ENCODE data around the gene LPP.

DNA sequence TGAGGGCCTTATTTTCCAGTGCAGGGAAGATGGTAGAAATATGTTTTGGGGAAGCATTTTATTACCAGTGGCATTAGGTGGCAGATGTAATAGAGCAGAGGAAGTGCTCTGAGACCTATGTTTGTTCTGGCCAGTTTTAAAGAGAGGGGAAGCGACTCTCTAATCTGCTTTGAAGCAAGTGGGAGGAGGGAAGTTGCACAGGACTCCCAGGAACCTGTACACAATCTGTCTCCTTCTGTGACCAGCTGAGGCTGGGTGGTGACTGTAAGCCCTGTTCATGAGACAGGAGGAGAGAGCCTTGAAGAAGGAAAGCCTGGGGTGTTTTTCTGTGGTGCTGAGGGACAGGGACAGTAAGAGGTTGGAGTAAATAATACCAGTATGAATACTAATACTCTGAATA is 60.5 kb downstream of the LPP start:
- no peak for TF ChIP-seq EZH2 (IDR thresholded peaks at IDR 0.05; ENCODE audit: insufficient read depth, low read length)
- TF ChIP-seq, protein P1, sequence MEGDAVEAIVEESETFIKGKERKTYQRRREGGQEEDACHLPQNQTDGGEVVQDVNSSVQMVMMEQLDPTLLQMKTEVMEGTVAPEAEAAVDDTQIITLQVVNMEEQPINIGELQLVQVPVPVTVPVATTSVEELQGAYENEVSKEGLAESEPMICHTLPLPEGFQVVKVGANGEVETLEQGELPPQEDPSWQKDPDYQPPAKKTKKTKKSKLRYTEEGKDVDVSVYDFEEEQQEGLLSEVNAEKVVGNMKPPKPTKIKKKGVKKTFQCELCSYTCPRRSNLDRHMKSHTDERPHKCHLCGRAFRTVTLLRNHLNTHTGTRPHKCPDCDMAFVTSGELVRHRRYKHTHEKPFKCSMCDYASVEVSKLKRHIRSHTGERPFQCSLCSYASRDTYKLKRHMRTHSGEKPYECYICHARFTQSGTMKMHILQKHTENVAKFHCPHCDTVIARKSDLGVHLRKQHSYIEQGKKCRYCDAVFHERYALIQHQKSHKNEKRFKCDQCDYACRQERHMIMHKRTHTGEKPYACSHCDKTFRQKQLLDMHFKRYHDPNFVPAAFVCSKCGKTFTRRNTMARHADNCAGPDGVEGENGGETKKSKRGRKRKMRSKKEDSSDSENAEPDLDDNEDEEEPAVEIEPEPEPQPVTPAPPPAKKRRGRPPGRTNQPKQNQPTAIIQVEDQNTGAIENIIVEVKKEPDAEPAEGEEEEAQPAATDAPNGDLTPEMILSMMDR (IDR thresholded peaks at IDR 0.05; ENCODE audit: insufficient read depth, low read depth, low read length), result no peak
